Fibroblast of villous mesenchyme (primary cell): Measurements from ENCODE around the gene ACTR5. TPM values are rescaled to one million over a fixed set of nuclear protein-coding genes. Genes with fewer than 3 reads are reported as not detected.

Experiments used
- DNase-seq: peaks from one replicate; pipeline ENCODE4 v3.0.0-alpha.2; 2010; ENCODE audit warnings: low read depth
- H3K4me3 ChIP-seq: 2 replicates; pipeline ENCODE4 v1.5.1; 2011; ENCODE audit warnings: low read depth, mild to moderate bottlenecking, low read length
- CTCF ChIP-seq: IDR thresholded peaks from 2 replicates; pipeline ENCODE4 v1.5.1; 2012; ENCODE audit warnings: low read depth, mild to moderate bottlenecking, low read length; ENCODE audit not compliant: insufficient read depth
- total RNA-seq: library from RNA; depleted of rRNA; stranded (reverse); fragments of >200 nt; gene quantifications from 2 replicates; pipeline ENCODE4 v1.2.3, GENCODE V29; 2012

ACTR5 gene
- total RNA-seq, 1 donor, result 7.8 TPM

GRCh38 chr20:38774167-38774566 lies 25.9 kb downstream of the ACTR5 start:
- no peak for DNase-seq
- no peak for TF ChIP-seq CTCF
- no peak overlapping the region for H3K4me3 ChIP-seq

GRCh38 chr20:38776363-38776762 lies 28.1 kb downstream of the ACTR5 start:
- no peak overlapping the region for H3K4me3 ChIP-seq
- no peak for TF ChIP-seq CTCF
- no peak for DNase-seq

GRCh38 chr20:38779247-38780097 lies 31.2 kb downstream of the ACTR5 start:
- no peak overlapping the region for H3K4me3 ChIP-seq
- no peak for DNase-seq
- no peak for TF ChIP-seq CTCF

- H3K4me3 ChIP-seq, result no peak overlapping the region
- DNase-seq, result no peak
- no peak for TF ChIP-seq CTCF
Observed at GRCh38 chr20:38782275-38782674, 34.0 kb downstream of the ACTR5 start.

GRCh38 chr20:38787870-38788269 lies 39.6 kb downstream of the ACTR5 start:
- no peak overlapping the region for H3K4me3 ChIP-seq
- DNase-seq, result no peak
- TF ChIP-seq CTCF, result no peak

GRCh38 chr20:38789503-38790199 lies 41.4 kb downstream of the ACTR5 start:
- no peak overlapping the region for H3K4me3 ChIP-seq
- DNase-seq, result peak; percentile 12
- no peak for TF ChIP-seq CTCF
